Smooth muscle cell (in vitro differentiated cells): Measurements from ENCODE around the gene IL1RAP. TPM values are rescaled to one million over a fixed set of nuclear protein-coding genes. Genes with fewer than 3 reads are reported as not detected.

ENCODE experiments used
- DNase-seq: peaks from one replicate; lab custom pipeline; 2025; ENCODE audit not compliant: unreplicated experiment; lab: John Stamatoyannopoulos, UW
- H2AFZ ChIP-seq: fragments of 200-600 bp; sonication (generic); 2 replicates; pipeline ENCODE4 v1.6.0; 2016; ENCODE audit warnings: antibody characterized with exemption, low read depth, mild to moderate bottlenecking
- H3F3A ChIP-seq: fragments of 200-600 bp; sonication (generic); 2 replicates; pipeline ENCODE4 v1.6.0; 2017; ENCODE audit warnings: antibody characterized with exemption, low read depth
- H3K27ac ChIP-seq: fragments of 200-600 bp; sonication (generic); 2 replicates; pipeline ENCODE4 v1.5.1; 2016; ENCODE audit warnings: low read depth, mild to moderate bottlenecking
- H3K27me3 ChIP-seq: fragments of 200-600 bp; sonication (generic); 2 replicates; pipeline ENCODE4 v1.6.1; 2016; ENCODE audit warnings: low read depth, mild to moderate bottlenecking
- H3K36me3 ChIP-seq: fragments of 200-600 bp; sonication (generic); 2 replicates; pipeline ENCODE4 v1.5.1; 2016; ENCODE audit warnings: low read depth
- H3K4me1 ChIP-seq: fragments of 200-600 bp; sonication (generic); 2 replicates; pipeline ENCODE4 v1.5.1; 2016; ENCODE audit warnings: low read depth
- H3K4me2 ChIP-seq: fragments of 200-600 bp; sonication (generic); 2 replicates; pipeline ENCODE4 v1.6.0; 2016; ENCODE audit warnings: mild to moderate bottlenecking
- H3K4me3 ChIP-seq: fragments of 200-600 bp; sonication (generic); 2 replicates; pipeline ENCODE4 v1.5.1; 2016; ENCODE audit warnings: mild to moderate bottlenecking
- H3K79me2 ChIP-seq: fragments of 200-600 bp; sonication (generic); 2 replicates; pipeline ENCODE4 v1.6.0; 2016; ENCODE audit warnings: low read depth, mild to moderate bottlenecking
- H3K9ac ChIP-seq: fragments of 200-600 bp; sonication (generic); 2 replicates; pipeline ENCODE4 v1.6.0; 2016; ENCODE audit warnings: low read depth
- H3K9me3 ChIP-seq: fragments of 200-600 bp; sonication (generic); replicated peaks from 2 replicates; pipeline ENCODE4 v1.5.1; 2016; ENCODE audit warnings: low read depth
- H4K20me1 ChIP-seq: fragments of 200-600 bp; sonication (generic); 2 replicates; pipeline ENCODE4 v1.6.0; 2016; ENCODE audit warnings: low read depth
- CTCF ChIP-seq: fragments of 200-600 bp; sonication (generic); IDR thresholded peaks from 2 replicates; pipeline ENCODE4 v1.5.1; 2017; ENCODE audit warnings: borderline replicate concordance, mild to moderate bottlenecking, antibody characterized with exemption; ENCODE audit not compliant: insufficient read depth, poor library complexity, severe bottlenecking
- WGBS: methylation state at CpG from one replicate; pipeline ENCODE4 v1.1.7; 2016; ENCODE audit warnings: low lambda C conversion rate; 5-methylcytosine and 5-hydroxymethylcytosine counted together
- polyA plus RNA-seq: library from polyadenylated mRNA; unstranded; fragments of >200 nt; fragmentation: Nextera tagmentation; extraction: Ambion mirVana; gene quantifications from 2 replicates; pipeline ENCODE4 v1.2.1, GENCODE V29; 2016
- total RNA-seq: library from RNA; depleted of rRNA; stranded (reverse); fragments of >200 nt; gene quantifications from 2 replicates; pipeline ENCODE4 v1.2.3, GENCODE V29; 2014

The IL1RAP gene
- total and polyA plus RNA-seq, 2 experiments from 2014 or later, result 13.5 to 49.1 TPM

GRCh38 chr3:190614226-190615059, 100.6 kb downstream of the IL1RAP start:
- Histone ChIP-seq H3K9me3 (no peaks in the 10 kb centered on the region), H3K4me2 (no peak overlapping the region), H2AFZ (no peak overlapping the region), H3K4me1 (no peaks in the 10 kb centered on the region), H3F3A (no peaks in the 10 kb centered on the region), H3K79me2 (no peaks in the 10 kb centered on the region), H3K4me3 (no peak overlapping the region), H4K20me1 (no peaks in the 10 kb centered on the region), H3K27ac (no peak overlapping the region), H3K27me3 (no peaks in the 10 kb centered on the region), H3K9ac (no peak overlapping the region), H3K36me3 (peaks cover 3% of the 10 kb centered on the region)
- no peak for DNase-seq
- TF ChIP-seq CTCF, result no peak
- 71% methylated on average over 11 of the region's 11 CpGs for WGBS

- Histone ChIP-seq H4K20me1 (no peaks in the 10 kb centered on the region), H3K36me3 (no peaks in the 10 kb centered on the region), H3K4me1 (no peaks in the 10 kb centered on the region), H3K4me3 (no peak overlapping the region), H3F3A (no peaks in the 10 kb centered on the region), H3K9me3 (no peaks in the 10 kb centered on the region), H3K27ac (no peak overlapping the region), H3K4me2 (no peak overlapping the region), H2AFZ (no peak overlapping the region), H3K9ac (no peak overlapping the region), H3K79me2 (no peaks in the 10 kb centered on the region), H3K27me3 (no peaks in the 10 kb centered on the region)
- WGBS, result 100% methylated on average over 1 of the region's 1 CpG
- TF ChIP-seq CTCF, result no peak
- no peak for DNase-seq
Measured at GRCh38 chr3:190615060-190615384, 101.1 kb downstream of the IL1RAP start.

- Histone ChIP-seq H3K4me3 (no peak overlapping the region), H4K20me1 (no peaks in the 10 kb centered on the region), H3K79me2 (no peaks in the 10 kb centered on the region), H3K27me3 (no peaks in the 10 kb centered on the region), H3K27ac (no peak overlapping the region), H3K4me2 (no peak overlapping the region), H3K4me1 (no peaks in the 10 kb centered on the region), H3K9ac (no peak overlapping the region), H3F3A (no peaks in the 10 kb centered on the region), H3K36me3 (no peaks in the 10 kb centered on the region), H2AFZ (no peak overlapping the region), H3K9me3 (no peaks in the 10 kb centered on the region)
- WGBS, result 69% methylated on average over 1 of the region's 1 CpG
- TF ChIP-seq CTCF, result no peak
- no peak for DNase-seq
Measured at GRCh38 chr3:190615607-190616006, 101.7 kb downstream of the IL1RAP start.

- WGBS, result 77% methylated on average over 6 of the region's 6 CpGs
- Histone ChIP-seq H3K27ac (no peak overlapping the region), H2AFZ (no peak overlapping the region), H3K4me3 (no peak overlapping the region), H3F3A (no peaks in the 10 kb centered on the region), H3K9ac (no peak overlapping the region), H3K9me3 (no peaks in the 10 kb centered on the region), H3K27me3 (no peaks in the 10 kb centered on the region), H3K79me2 (no peaks in the 10 kb centered on the region), H3K36me3 (no peaks in the 10 kb centered on the region), H4K20me1 (no peaks in the 10 kb centered on the region), H3K4me2 (no peak overlapping the region), H3K4me1 (no peaks in the 10 kb centered on the region)
- DNase-seq, result no peak
- TF ChIP-seq CTCF, result no peak
Measured at GRCh38 chr3:190616637-190617036, 102.8 kb downstream of the IL1RAP start.
